T-helper 22 cell (primary cell): Measurements from ENCODE around the gene C1R.
"Not testable (repeated sequence)": the region's sequence is repeated elsewhere in the genome, so short reads cannot be mapped to it uniquely, and the experiment has no call there.

Experiments used
- DNase-seq: peaks from one replicate; pipeline ENCODE4 v3.0.0-alpha.2; 2020; ENCODE audit warnings: low read depth

C1R gene

GRCh38 chr12:7120166-7120565, 27.9 kb upstream of the C1R start:
- DNase-seq: no peak

GRCh38 chr12:7118881-7119280, 26.6 kb upstream of the C1R start:
- no peak for DNase-seq

- no peak for DNase-seq
Measured at GRCh38 chr12:7117670-7118069, 25.4 kb upstream of the C1R start.

- DNase-seq: no peak
Measured at GRCh38 chr12:7116916-7117315, 24.7 kb upstream of the C1R start.

GRCh38 chr12:7116196-7116595, 24.0 kb upstream of the C1R start:
- DNase-seq: no peak

GRCh38 chr12:7114851-7115250, 22.6 kb upstream of the C1R start:
- DNase-seq: no peak

- DNase-seq: no peak
Measured at GRCh38 chr12:7114008-7114407, 21.8 kb upstream of the C1R start.

GRCh38 chr12:7113389-7113871, 21.2 kb upstream of the C1R start:
- DNase-seq: no peak

- no peak for DNase-seq
Measured at GRCh38 chr12:7112041-7112440, 19.8 kb upstream of the C1R start.

GRCh38 chr12:7110661-7111060, 18.4 kb upstream of the C1R start:
- no peak for DNase-seq

- no peak for DNase-seq
Measured at GRCh38 chr12:7109572-7109920, 17.3 kb upstream of the C1R start.

- peak; percentile 46 for DNase-seq
Measured at GRCh38 chr12:7108796-7109571, 16.7 kb upstream of the C1R start, which contains the start of gene C1RL. Gene C1RL, minus strand, starts transcription at chr12:7109214. Its CDS starts 34 bp downstream, at chr12:7109180.

GRCh38 chr12:7108003-7108795, 16.0 kb upstream of the C1R start:
- peak; percentile 40 for DNase-seq

- DNase-seq: no peak
Measured at GRCh38 chr12:7107636-7108002, 15.4 kb upstream of the C1R start.

GRCh38 chr12:7107181-7107580, 14.9 kb upstream of the C1R start:
- DNase-seq: not testable (repeated sequence)

GRCh38 chr12:7106082-7106481, 13.8 kb upstream of the C1R start:
- no peak for DNase-seq

GRCh38 chr12:7103837-7104584, 11.8 kb upstream of the C1R start:
- no peak for DNase-seq

- DNase-seq: no peak
Measured at GRCh38 chr12:7102582-7102981, 10.3 kb upstream of the C1R start.

GRCh38 chr12:7101694-7102131, 9.5 kb upstream of the C1R start:
- DNase-seq: no peak

- DNase-seq: no peak
Measured at GRCh38 chr12:7101047-7101693, 8.9 kb upstream of the C1R start.

GRCh38 chr12:7100239-7100638, 8.0 kb upstream of the C1R start:
- DNase-seq: no peak
